WTC11 (cell line): ENCODE measurements around the gene LAPTM4A. TPM values are rescaled to one million over a fixed set of nuclear protein-coding genes. Genes with fewer than 3 reads are reported as not detected.
A peak's percentile ranks its signal among the peaks of the same experiment; 100 is the strongest.
"Not testable (repeated sequence)": the region's sequence is repeated elsewhere in the genome, so short reads cannot be mapped to it uniquely, and the experiment has no call there.

ENCODE experiments used
- ATAC-seq: fragments of 200-7000 bp; cut with Tn5 transposase; 2 replicates; pipeline ENCODE4 v1.10.0; 2021; ENCODE audit warnings: mild to moderate bottlenecking, moderate library complexity
- CTCF ChIA-PET: fragments of 300-600 bp; sonication (Branson Sonifier 250); formaldehyde crosslinking; loops from one replicate; lab custom pipeline; 2021; ENCODE audit warnings: antibody characterized with exemption; lab: Charles Lee
- POLR2A ChIA-PET: fragments of 350-600 bp; sonication (Branson Sonifier 250); formaldehyde crosslinking; loops from one replicate; lab custom pipeline; 2021; ENCODE audit warnings: antibody characterized with exemption; lab: Charles Lee
- DNase-seq: peaks from one replicate; pipeline ENCODE4 v3.0.0; 2021; ENCODE audit warnings: low spot score
- H3K27ac Mint-ChIP-seq: 2 replicates; pipeline ENCODE4 v1.8.0; 2021; ENCODE audit warnings: mixed read lengths
- H3K27me3 Mint-ChIP-seq: 2 replicates; pipeline ENCODE4 v1.8.0; 2021; ENCODE audit warnings: low read depth, mild to moderate bottlenecking, moderate library complexity, mixed read lengths
- H3K36me3 Mint-ChIP-seq: 2 replicates; pipeline ENCODE4 v1.8.0; 2021; ENCODE audit warnings: mixed read lengths
- H3K4me1 Mint-ChIP-seq: 2 replicates; pipeline ENCODE4 v1.8.0; 2022; ENCODE audit warnings: mixed read lengths
- H3K4me3 Mint-ChIP-seq: 2 replicates; pipeline ENCODE4 v1.8.0; 2021; ENCODE audit warnings: mild to moderate bottlenecking, moderate library complexity, mixed read lengths
- H3K9me3 Mint-ChIP-seq: 2 replicates; pipeline ENCODE4 v1.8.0; 2021; ENCODE audit warnings: mixed read lengths
- AFF4 ChIP-seq: sonication (generic); formaldehyde crosslinking; IDR thresholded peaks from 2 replicates; pipeline ENCODE4 v1.8.1; 2023; ENCODE audit warnings: mild to moderate bottlenecking, missing genetic modification reagents, borderline replicate concordance
- ARID4B ChIP-seq: sonication (generic); formaldehyde crosslinking; IDR thresholded peaks from 2 replicates; pipeline ENCODE4 v1.8.0; 2023; ENCODE audit warnings: missing genetic modification reagents, mild to moderate bottlenecking, borderline replicate concordance
- CREB1 ChIP-seq: sonication (generic); formaldehyde crosslinking; IDR thresholded peaks from 2 replicates; pipeline ENCODE4 v1.8.0; 2023; ENCODE audit warnings: mild to moderate bottlenecking, missing genetic modification reagents
- EMX1 ChIP-seq: fragments of 250-450 bp; sonication (Bioruptor Pico); IDR thresholded peaks from 2 replicates; pipeline ENCODE4 v1.8.0; 2021; ENCODE audit warnings: mild to moderate bottlenecking
- IRF2 ChIP-seq: sonication (generic); formaldehyde crosslinking; IDR thresholded peaks from 2 replicates; pipeline ENCODE4 v1.8.0; 2022; ENCODE audit warnings: low read depth, missing genetic modification reagents, borderline replicate concordance
- KAT7 ChIP-seq: sonication (generic); formaldehyde crosslinking; IDR thresholded peaks from 2 replicates; pipeline ENCODE4 v1.8.1; 2023; ENCODE audit warnings: missing genetic modification reagents, mild to moderate bottlenecking, borderline replicate concordance
- PREB ChIP-seq: sonication (generic); formaldehyde crosslinking; IDR thresholded peaks from 2 replicates; pipeline ENCODE4 v1.8.1; 2022; ENCODE audit warnings: mild to moderate bottlenecking, missing genetic modification reagents, moderate library complexity, borderline replicate concordance
- PRRX2 ChIP-seq: fragments of 250-450 bp; sonication (Bioruptor Pico); IDR thresholded peaks from 2 replicates; pipeline ENCODE4 v1.8.0; 2021; ENCODE audit warnings: mild to moderate bottlenecking
- SMAD4 ChIP-seq: sonication (generic); formaldehyde crosslinking; IDR thresholded peaks from 2 replicates; pipeline ENCODE4 v1.8.0; 2022; ENCODE audit warnings: mild to moderate bottlenecking, missing genetic modification reagents
- SP1 ChIP-seq: sonication (generic); formaldehyde crosslinking; conservative IDR thresholded peaks from 2 replicates; pipeline ENCODE4 v1.8.1; 2022; ENCODE audit warnings: missing genetic modification reagents
- TEAD1 ChIP-seq: sonication (generic); formaldehyde crosslinking; IDR thresholded peaks from 2 replicates; pipeline ENCODE4 v1.8.0; 2022; ENCODE audit warnings: mild to moderate bottlenecking, missing genetic modification reagents
- USF2 ChIP-seq: sonication (generic); formaldehyde crosslinking; IDR thresholded peaks from 2 replicates; pipeline ENCODE4 v1.8.1; 2023; ENCODE audit warnings: mild to moderate bottlenecking, missing genetic modification reagents, moderate library complexity
- ZNF281 ChIP-seq: sonication (generic); formaldehyde crosslinking; IDR thresholded peaks from 2 replicates; pipeline ENCODE4 v1.8.0; 2023; ENCODE audit warnings: mild to moderate bottlenecking, missing genetic modification reagents
- ZNF671 ChIP-seq: fragments of 250-450 bp; sonication (Bioruptor Pico); IDR thresholded peaks from 2 replicates; pipeline ENCODE4 v1.8.0; 2021; ENCODE audit warnings: mild to moderate bottlenecking
- total RNA-seq: library from RNA; stranded (reverse); gene quantifications from 3 replicates; pipeline ENCODE4 v1.2.3, GENCODE V29; 2021
- TF ChIP-seq, protein P1 (sequence below): sonication (generic); formaldehyde crosslinking; IDR thresholded peaks from 2 replicates; pipeline ENCODE4 v1.8.0; 2022; ENCODE audit warnings: mild to moderate bottlenecking, missing genetic modification reagents

Gene LAPTM4A
- total RNA-seq, 1 experiment from 2014 or later = 163 TPM

DNA sequence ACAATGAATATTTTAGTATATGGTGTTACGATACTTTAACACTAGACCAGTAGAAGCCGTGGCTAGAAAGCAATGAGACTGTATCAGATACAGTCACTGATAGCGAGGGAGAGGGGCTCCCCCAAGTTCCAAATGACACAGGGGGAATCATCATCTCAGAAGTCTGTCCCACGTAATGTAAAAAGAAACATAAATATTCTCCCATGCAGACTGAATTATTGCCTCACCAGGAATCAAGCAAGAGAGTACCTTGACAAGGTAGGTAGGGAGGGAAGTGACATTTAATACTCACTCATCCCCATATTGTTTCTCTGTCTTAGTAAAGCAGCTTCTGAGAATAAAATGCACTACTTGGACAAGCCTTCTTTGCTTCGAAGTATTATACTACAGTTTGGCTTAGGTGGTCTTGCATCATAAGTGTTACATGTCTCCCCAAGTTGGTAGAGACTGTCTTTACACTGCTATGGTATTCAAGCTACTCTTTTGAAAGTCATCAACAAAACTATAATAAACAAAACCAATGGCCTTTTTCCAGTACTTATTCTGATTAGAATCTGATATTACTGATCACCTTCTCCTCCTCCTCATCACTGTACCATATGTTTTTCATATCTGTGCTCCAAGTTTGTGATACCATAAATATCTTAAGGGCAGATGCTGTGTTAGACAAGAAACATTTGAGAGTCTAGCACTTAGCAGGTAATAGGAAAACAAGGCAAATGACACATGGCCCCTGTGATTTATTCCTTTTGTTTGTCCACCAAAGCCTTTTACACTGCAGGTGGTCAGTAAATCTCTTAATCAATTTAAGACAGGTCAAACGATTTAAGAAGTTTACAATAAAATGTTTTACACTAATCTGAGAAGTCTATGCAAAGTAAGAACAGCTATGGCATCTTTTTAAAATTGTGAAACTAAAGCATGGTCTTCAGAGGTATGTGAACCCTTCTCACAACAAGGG is 2.7 kb downstream of the LAPTM4A start:
- ATAC-seq = no peak
- H3K4me1 Mint-ChIP-seq = peaks cover 37% of the 10 kb centered on the region
- no peaks in the 10 kb centered on the region for H3K9me3 Mint-ChIP-seq
- H3K4me3 Mint-ChIP-seq = no peak overlapping the region
- peak overlapping the region; percentile 20 for H3K27ac Mint-ChIP-seq
- H3K27me3 Mint-ChIP-seq = no peaks in the 10 kb centered on the region
- 0 out of 2 replicates have a peak, but pooled peaks cover 2% of the 10 kb centered on the region for H3K36me3 Mint-ChIP-seq
- ChIA-PET CTCF (interaction anchor here (0.9 to 6.7 kb wide), 4 partner anchors 33 to 183 kb away, joined by 3 to 62 read pairs (median 4); partner anchors contain the start of gene WDR35), POLR2A (interaction anchor here (1.5 kb wide), 1 partner anchor 13 kb away, joined by 3 read pairs; no protein-coding TSS in a partner anchor)
- no peak for DNase-seq
- TF ChIP-seq EMX1 (no peak), IRF2 (no peak), ZNF281 (CRISPR knock-in tag) (no peak), SP1 (CRISPR knock-in tag) (no peak), PRRX2 (CRISPR knock-in tag) (no peak), SMAD4 (CRISPR knock-in tag) (no peak), PREB (CRISPR knock-in tag) (no peak), USF2 (no peak), AFF4 (CRISPR knock-in tag) (no peak), TEAD1 (CRISPR knock-in tag) (no peak), CREB1 (CRISPR knock-in tag) (no peak), ZNF671 (no peak), ARID4B (CRISPR knock-in tag) (no peak), KAT7 (CRISPR knock-in tag) (no peak)
- TF ChIP-seq, protein P1, sequence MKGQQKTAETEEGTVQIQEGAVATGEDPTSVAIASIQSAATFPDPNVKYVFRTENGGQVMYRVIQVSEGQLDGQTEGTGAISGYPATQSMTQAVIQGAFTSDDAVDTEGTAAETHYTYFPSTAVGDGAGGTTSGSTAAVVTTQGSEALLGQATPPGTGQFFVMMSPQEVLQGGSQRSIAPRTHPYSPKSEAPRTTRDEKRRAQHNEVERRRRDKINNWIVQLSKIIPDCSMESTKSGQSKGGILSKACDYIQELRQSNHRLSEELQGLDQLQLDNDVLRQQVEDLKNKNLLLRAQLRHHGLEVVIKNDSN (CRISPR knock-in tag) = no peak

DNA sequence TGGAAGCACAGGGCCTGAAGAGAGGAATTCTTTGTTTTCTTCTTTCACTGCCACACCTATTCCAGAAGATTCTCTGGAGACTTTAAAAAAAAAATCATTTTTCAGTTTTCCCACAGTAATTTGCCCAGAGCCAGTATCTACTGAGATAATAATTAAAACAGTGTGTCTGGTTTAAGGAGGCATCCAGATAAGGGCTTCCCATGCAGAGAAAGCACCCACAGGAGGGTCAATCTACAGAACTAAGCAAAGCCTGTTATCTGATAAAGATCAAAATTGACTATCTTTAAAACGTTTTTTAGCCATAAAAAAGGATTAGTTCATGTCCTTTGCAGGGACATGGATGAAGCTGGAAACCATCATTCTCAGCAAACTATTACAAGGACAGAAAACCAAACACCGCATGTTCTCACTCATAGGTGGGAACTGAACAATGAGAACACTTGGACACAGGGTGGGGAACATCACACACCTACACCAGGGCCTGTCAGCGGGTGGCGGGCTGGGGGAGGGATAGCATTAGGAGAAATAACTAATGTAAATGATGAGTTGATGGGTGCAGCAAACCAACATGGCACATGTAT is 5.6 kb downstream of the LAPTM4A start:
- H3K27me3 Mint-ChIP-seq, H3K4me3 Mint-ChIP-seq, DNase-seq, H3K36me3 Mint-ChIP-seq, ATAC-seq, H3K9me3 Mint-ChIP-seq, POLR2A ChIA-PET: not testable (repeated sequence)
- Mint-ChIP-seq H3K4me1 (peaks cover 42% of the 10 kb centered on the region), H3K27ac (0 out of 2 replicates have a peak overlapping the region, but pooled peaks have one; percentile 38)
- CTCF ChIA-PET = interaction anchor here (1.2 to 1.3 kb wide), 2 partner anchors 30 to 48 kb away, joined by 3 to 4 read pairs; no protein-coding TSS in a partner anchor
